NCI-H82 (cell line): ENCODE results near the gene KLHL25.
"Not testable (repeated sequence)": the region's sequence is repeated elsewhere in the genome, so short reads cannot be mapped to it uniquely, and the experiment has no call there.

ENCODE experiments used
- DNase-seq: peaks from one replicate; lab custom pipeline; 2025; lab: John Stamatoyannopoulos, UW

Gene KLHL25

GRCh38 chr15:85804481-85805170, 9.9 kb upstream of the KLHL25 start:
- no peak for DNase-seq

- DNase-seq: peak; percentile 29
These were observed 7.9 kb upstream of the KLHL25 start for GRCh38 chr15:85802617-85803016.

DNA sequence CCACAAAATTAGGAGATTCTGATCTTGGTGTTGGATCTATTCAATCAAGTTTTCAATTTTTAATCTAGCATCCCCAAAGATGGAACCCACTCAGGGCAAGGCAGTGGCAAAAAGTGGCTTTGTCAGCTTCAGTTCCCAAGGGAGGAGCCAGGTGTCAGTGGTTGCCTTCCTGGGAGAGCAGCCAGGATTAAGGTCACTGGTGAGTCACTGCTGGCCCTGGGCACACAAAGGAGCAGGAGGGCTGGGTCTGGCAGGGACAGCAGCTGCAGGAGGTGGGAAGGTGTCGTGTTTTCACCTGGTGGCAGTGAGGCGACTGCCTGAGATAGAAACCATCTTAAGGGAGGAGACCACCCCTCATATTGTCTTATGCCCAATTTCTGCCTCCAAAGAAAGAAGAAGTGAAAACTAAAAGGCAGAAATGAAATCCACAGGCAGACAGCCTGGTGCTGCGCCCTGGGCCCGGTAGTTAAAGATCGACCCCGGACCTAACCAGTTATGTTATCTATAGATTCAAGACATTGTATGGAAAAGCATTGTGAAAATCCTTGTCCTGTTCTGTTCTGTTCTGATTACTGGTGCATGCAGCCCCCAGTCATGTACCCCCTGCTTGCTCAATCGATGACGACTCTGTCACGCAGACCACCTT, 5.9 kb upstream of the KLHL25 start:
- DNase-seq: peak; percentile 87

GRCh38 chr15:85796371-85796770, 1.6 kb upstream of the KLHL25 start:
- DNase-seq: not testable (repeated sequence)

DNA sequence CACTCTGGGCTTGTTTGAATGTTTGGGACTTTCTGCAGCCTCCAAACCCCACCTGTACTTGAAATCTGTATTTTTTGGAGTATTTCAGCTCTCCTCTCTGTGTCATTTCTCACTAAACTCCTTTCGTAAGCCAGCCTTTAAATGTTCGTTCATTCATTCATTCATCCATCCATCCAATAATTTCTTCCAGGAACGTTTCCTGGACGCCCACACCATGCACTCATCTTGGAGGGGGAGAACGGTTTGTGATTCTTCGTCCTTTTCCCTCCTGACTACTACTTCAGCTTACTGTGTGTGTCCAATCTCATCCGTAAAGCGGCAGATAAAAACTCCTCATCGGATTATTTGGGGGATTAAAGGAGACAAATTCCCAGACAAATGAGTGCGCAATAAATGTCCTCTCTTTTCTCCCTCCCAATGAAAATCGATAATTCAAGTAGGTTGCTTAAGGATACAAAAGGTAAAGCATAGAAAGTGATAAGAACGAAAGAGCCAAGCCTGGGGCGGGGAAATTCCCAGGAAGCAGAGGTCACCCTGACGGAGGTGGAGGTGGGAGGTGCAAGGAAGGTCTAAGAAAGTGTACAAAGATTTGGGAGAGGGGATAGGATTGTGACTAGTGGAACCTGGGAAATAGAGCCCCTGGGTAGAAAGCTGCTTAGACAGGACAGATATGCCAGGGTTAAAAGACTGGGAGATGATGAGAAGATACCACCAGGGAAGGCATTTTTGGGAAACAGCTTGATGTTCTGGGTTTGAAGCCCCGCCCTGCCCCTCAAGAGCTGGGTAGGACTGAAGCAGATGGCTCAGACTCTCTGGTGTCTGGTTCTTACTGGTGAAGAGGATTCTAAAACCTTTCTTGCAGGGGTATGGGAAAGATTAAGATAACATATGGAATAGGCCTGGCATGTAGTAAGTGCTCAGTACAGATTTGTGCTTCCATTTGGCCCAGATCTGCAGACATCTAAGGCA, 896 bp upstream of the KLHL25 start:
- peak; percentile 94 for DNase-seq

- peak; percentile 56 for DNase-seq
These were observed 806 bp downstream of the KLHL25 start for GRCh38 chr15:85793641-85794597.

- DNase-seq: no peak
These were observed 1.7 kb downstream of the KLHL25 start for GRCh38 chr15:85792912-85793590.

DNA sequence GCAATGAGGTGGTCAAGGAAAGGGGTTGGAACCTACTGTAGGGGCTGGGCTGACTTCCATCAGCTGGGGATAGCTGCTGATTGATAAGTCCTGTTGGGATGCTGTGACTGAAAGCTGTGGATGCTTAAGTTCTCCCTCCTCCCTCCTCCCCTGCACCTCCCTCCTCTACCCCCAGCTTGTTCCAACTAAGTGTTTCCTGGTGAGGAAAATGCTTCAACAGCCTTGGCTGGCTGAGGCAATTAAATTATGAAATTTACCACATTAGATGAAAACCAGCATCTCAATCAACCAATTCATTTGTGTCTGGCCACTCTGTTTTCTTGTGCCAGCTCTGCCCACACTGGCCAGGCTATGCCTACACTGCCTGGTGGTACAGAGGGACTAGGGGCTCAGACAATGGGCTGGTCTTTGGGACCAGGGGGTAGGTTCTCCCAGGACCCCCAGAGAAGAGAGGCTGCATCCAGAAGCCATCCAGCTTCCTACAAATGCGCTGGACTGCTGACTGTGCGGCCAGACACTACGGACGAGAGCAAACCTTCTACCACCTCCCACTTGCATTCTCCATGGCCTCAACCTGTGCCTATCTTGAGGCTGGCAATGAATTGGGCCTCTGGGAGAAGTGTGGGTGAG, 2.5 kb downstream of the KLHL25 start:
- no peak for DNase-seq

- DNase-seq: no peak
These were observed 5.2 kb downstream of the KLHL25 start for GRCh38 chr15:85789496-85789875.

GRCh38 chr15:85788771-85789495, 5.8 kb downstream of the KLHL25 start:
- no peak for DNase-seq

- no peak for DNase-seq
These were observed 8.0 kb downstream of the KLHL25 start for GRCh38 chr15:85786781-85787114.

GRCh38 chr15:85785887-85786780, 8.6 kb downstream of the KLHL25 start:
- peak; percentile 49 for DNase-seq

DNA sequence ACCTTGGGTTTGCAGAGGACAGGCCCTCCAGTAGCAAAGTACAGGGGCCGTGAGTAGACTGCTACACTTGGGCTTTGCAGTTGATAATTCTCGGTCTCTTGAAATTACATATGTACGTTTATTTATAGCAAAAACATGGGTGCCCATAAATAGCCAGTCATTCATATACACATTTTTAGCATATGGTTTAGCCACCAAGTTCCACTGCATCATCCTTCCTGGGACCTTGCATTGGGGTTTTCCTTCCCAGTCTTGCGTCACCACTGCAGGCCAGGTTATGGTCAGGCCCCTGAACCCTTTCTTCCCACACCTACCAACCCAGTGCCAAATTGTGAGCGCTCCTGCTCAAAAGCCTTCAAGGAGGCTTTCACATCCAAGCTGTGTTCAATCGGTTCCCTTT, 12.7 kb downstream of the KLHL25 start:
- no peak for DNase-seq

GRCh38 chr15:85781099-85781498, 13.6 kb downstream of the KLHL25 start:
- no peak for DNase-seq

- DNase-seq: peak; percentile 29
These were observed 14.3 kb downstream of the KLHL25 start for GRCh38 chr15:85780225-85780985.

DNA sequence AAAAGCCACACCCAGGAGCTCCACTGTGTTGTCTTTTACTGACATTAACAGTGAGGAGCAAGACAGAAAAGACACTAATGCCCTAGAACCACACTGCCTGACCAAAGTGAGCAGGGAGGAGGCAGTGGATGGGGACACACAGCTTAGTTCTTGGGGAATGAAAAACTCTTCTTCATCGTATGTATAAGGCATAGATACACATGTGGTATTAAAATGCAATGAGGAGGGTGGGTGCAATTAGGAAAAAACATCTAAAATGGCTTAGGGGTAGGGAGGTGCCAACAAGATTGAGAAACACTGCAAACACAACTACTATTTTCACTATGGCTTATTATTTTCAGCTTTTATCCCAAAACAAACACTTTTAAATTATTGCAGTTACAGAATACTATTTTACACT, 15.5 kb downstream of the KLHL25 start:
- DNase-seq: no peak

DNA sequence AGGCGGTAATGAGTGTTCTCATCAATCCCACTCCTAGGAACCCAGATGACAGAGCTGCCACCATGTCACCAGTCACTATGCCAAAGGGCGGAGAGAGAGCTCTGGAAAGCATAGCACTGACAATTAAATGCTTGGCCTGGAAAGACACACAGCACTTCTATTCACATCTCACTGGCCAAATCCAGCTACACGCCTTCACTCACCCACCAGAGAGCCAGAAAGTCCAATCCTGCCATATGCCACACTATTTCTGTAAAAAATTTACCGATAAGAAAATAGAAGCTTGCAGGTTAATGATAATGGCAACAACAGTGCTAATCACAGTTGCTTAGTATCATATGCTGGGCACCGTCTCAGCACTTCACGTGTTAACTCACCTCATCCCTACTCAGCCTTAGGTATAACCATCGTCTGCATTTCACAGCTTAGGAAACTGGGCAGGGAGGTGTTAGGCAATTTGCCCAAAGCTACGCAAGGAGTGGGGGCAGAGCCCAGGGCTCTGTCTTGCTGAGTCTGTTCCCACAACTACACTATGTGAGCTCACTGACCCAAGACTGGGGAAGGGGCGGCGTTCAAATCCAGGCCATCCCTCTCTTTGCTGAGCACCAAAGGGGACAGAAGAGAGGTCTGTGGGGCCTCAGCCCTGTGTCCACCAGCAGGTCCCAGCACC, 16.5 kb downstream of the KLHL25 start:
- no peak for DNase-seq
